GM12874 (cell line): Measurements from ENCODE around the gene RBM28.

Experiments
- TF ChIP-seq, protein P1 (sequence below): IDR thresholded peaks from 2 replicates; pipeline ENCODE4 v1.5.1; 2011; ENCODE audit warnings: low read depth, mild to moderate bottlenecking, control low read depth, low read length, moderate library complexity; ENCODE audit not compliant: insufficient read depth

Gene RBM28

GRCh38 chr7:128366986-128367385 lies 23.3 kb upstream of the RBM28 start:
- TF ChIP-seq, protein P1, sequence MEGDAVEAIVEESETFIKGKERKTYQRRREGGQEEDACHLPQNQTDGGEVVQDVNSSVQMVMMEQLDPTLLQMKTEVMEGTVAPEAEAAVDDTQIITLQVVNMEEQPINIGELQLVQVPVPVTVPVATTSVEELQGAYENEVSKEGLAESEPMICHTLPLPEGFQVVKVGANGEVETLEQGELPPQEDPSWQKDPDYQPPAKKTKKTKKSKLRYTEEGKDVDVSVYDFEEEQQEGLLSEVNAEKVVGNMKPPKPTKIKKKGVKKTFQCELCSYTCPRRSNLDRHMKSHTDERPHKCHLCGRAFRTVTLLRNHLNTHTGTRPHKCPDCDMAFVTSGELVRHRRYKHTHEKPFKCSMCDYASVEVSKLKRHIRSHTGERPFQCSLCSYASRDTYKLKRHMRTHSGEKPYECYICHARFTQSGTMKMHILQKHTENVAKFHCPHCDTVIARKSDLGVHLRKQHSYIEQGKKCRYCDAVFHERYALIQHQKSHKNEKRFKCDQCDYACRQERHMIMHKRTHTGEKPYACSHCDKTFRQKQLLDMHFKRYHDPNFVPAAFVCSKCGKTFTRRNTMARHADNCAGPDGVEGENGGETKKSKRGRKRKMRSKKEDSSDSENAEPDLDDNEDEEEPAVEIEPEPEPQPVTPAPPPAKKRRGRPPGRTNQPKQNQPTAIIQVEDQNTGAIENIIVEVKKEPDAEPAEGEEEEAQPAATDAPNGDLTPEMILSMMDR: no peak

GRCh38 chr7:128366300-128366699 lies 22.6 kb upstream of the RBM28 start:
- TF ChIP-seq, protein P1: no peak

DNA sequence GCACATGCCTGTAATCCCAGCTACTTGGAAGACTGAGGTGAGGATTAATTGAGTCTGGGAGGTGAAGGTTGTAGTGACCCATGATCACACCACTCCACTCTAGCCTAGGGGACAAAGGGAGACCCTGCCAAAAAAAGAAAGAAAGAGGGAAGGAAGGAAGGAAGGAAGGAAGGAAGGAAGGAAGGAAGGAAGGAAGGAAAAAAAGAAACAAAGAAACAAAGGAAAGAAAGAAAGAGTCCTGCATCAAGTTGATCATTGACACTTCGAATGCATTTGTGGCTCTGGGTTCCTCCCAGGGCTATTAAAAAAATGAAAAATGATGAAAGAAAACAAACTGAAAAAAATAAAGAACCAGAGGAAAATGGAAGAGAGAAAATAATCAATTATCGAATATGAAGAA lies 21.7 kb upstream of the RBM28 start:
- TF ChIP-seq, protein P1: no peak

GRCh38 chr7:128364166-128364870 lies 20.6 kb upstream of the RBM28 start:
- TF ChIP-seq, protein P1: no peak

DNA sequence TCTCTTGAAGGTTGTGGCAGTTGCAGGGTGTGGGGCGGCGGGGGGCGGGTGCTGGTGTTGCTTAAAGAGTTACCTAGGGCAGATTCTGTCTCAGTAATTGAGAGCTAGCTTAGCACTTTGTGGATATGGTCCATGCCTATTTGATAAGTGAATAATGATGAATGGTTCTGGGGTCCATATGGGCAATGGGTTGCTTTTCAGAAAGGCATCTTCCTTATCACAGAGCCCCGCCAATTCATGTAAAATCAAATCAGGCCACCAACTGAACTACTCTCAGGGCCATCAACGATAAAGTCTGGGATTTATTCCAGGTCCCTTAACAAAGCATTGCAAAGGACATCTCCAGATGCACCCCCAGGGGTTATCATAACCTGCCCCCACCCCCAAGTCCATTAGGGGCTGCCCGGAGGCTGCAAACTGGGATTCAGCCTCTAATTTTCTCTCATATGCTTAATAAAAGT lies 19.6 kb upstream of the RBM28 start:
- TF ChIP-seq, protein P1: no peak

DNA sequence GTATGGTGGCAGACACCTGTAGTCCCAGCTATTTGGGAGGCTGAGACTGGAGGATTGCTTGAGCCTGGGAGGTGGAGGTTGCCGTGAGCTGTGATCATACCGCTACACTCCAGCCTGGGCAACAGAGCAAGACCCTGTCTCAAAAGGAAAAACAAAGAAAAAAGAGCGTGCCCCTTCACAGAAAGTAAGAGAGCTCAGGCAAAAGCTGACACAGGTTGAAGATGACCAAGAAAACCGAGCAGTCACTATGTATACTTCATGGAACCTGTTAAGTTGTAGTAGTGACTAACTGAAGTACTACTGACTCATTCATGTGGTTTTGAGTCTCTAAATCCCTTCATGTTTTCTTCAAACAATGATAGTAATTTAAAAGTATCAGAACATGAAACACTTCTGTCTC lies 19.0 kb upstream of the RBM28 start:
- TF ChIP-seq, protein P1: no peak

DNA sequence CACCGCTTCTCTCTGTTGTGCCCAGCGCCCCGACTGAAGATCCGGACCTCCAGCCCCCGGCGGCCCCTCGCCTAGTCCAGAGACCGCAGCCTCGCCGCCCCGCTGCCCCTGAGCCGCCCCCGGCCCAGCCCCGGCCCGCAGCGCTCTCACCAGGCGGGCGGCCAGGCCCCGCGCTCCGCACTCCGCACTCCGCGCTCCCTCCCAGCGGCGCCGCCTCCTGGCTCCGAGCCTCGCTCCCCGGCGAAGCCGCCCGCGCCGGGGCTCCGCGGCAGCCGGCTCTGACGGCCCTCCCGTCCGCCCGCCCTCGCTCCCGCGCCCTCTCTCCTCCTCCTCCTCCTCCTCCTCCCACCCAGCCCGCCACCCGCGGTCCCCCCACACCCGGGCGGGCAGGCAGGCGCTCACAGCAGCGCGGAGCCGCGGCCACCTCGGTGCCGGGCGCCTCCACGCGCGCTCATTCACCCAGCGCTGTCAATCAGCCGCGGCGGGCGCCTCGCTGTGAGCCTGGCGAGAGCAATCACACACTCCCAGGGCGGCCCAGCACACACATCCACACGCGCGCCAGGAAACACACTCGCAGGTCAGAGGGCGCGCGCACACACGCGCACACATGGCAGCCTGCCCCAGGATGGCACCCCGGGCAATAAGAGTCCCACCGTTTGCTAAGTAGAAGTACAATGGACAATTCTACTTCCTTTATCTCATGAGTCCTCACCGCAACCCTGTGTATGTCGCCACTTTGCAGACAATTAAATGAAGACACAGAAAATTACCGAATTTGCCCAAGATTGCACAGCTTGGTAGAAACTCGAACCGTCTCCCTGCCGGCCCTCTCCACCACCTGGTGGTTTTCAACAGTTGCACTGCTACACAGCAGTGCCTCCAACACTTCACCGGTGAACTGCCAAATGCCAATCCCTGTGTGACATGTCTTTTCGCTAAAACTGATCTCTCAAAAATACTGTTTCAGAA lies 18.0 kb upstream of the RBM28 start, which contains the start of gene PRRT4:
Gene PRRT4, minus strand, starts transcription at position 280 of the 969 bp plus-strand sequence.
- TF ChIP-seq, protein P1: no peak
